GM21619 (cell line): Measurements from ENCODE around the gene ABCB6.
"Not testable (repeated sequence)": the region's sequence is repeated elsewhere in the genome, so short reads cannot be mapped to it uniquely, and the experiment has no call there.

ENCODE experiments used
- ATAC-seq: cut with Tn5 transposase; IDR thresholded peaks from one replicate; pipeline ENCODE4 v1.9.1; 2021; ENCODE audit not compliant: unreplicated experiment

The ABCB6 gene

DNA sequence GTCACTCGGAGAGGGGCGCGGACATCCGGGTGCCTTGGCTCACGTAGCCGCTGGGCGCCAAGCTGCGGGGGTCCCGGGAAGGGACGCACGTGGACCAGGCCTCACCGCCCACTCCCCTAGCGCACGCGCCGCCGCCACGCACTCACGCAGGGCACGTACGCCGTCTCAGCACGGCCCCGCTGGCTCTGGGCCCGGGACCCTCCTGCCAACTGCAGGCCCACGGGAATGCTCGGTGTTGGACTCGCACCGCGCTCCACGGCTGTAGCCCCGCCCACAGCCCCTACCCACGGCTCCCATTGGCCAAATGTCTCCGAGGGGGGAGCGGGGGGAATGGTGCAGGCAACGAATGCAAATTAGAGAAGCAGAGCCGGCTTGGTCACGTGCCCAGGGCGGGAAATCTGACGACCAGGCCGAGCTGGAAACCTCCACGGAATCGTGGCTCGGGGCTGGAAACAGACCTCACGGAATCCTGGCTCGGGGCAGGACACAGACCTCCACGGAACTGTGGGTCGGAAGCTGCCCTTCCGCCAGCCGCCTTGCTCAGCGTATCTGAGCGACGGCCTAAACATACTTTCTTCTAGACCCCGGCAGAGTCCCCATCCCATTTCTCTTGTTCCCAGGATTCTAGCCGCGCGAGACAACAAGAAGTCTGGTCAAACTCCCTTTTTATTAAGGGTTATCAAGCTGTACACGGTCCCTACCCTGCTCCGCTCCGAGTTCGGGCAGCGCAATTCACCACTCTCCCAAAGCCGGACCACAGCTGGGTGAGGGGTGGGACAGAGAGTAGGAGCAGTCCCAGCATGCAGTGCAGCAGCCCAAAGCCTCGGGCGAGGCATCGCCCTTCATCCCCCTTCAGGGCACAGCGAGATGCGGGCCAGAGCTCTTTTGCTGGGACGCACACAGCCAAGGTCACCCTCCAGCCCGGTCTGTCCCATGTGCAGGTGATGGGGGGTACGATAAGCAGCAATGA is at the start of gene ABCB6:
ABCB6 (minus strand) TSS at position 227 of the 970 bp plus-strand sequence. CDS start 285 bp downstream, outside the sequence.
- ATAC-seq = peak; percentile 81

GRCh38 chr2:219268294-219268693 is 49.5 kb upstream of the ABCB6 start:
- ATAC-seq = no peak

GRCh38 chr2:219266886-219267285 is 48.1 kb upstream of the ABCB6 start:
- no peak for ATAC-seq

GRCh38 chr2:219266232-219266631 is 47.5 kb upstream of the ABCB6 start:
- no peak for ATAC-seq

GRCh38 chr2:219261024-219261855 is 42.5 kb upstream of the ABCB6 start:
- ATAC-seq = no peak

GRCh38 chr2:219258942-219259341 is 40.2 kb upstream of the ABCB6 start:
- ATAC-seq = not testable (repeated sequence)

DNA sequence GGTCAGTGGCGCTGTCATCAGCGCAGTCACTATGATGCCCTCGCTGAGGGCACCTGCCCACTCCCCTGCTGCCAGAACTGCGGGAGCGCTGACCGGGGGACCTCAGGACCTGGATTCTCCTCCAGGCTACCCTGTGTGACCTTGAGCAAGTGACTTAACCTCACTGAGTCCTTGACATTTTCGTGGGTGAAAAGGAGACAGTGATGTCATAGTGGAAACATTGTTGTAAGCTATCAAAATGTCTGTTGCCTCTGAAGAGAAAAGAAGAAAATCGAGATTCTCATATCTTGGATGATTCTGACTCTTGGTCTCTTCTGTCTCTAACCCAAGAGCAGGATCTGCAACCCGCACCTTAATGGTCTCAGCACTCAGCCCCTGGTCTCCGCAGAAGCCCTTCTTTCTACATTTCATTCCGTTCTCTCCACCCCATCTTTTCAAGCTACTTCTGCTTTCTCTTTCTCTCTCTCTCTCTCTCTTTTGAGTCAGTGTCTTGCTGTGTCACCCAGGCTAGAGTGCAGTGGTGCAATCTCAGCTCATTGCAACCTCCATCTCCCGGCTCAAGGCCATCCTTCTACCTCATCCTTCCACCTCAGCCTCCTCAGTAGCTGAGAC is 35.9 kb upstream of the ABCB6 start:
- peak; percentile 23 for ATAC-seq

DNA sequence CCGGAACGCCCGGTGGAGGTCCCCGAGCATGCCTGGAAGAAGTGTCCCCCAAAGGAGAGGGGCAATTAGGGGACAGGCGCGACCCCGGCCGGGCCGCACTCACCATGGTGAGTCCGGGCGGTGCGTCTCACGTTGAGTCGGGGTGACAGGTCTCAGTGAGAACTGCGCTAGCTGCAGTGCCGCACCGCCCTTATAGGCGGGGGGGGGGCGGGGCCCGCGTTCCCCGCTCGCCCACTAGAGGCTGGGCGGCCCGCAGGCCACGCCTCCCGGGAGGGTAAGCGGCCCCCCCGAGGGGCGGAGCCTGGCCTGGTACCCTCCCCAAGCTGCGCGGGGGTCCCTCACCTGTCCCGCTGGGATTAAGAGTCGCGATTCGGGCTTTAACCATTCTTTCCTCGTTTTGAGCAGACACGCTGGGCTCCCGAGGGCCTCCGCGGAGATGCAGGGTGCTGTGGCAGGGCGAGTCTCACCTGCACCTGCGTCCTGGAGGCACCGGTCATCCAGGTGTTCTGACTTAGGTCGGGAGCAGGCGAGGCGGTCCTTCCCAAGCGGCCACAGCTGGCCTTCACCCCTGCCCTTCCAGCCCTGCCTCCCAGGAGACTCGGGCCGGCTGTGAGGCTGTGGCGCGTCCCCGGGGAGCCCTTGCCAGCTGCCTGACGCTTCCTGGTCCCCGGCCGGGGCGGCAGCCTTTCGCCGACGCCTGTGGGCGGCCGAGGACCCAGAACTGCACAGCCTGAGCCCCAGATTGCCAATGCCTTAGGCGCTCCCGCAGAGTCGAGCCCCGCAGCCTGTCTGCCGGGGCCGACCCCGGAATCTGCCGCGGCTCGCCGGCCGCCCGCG is 35.2 kb upstream of the ABCB6 start, which contains the start of gene TUBA4A:
TUBA4A (minus strand) TSS at position 166 of the 837 bp plus-strand sequence; CDS start at position 106, 60 bp downstream.
- peak; percentile 39 for ATAC-seq

DNA sequence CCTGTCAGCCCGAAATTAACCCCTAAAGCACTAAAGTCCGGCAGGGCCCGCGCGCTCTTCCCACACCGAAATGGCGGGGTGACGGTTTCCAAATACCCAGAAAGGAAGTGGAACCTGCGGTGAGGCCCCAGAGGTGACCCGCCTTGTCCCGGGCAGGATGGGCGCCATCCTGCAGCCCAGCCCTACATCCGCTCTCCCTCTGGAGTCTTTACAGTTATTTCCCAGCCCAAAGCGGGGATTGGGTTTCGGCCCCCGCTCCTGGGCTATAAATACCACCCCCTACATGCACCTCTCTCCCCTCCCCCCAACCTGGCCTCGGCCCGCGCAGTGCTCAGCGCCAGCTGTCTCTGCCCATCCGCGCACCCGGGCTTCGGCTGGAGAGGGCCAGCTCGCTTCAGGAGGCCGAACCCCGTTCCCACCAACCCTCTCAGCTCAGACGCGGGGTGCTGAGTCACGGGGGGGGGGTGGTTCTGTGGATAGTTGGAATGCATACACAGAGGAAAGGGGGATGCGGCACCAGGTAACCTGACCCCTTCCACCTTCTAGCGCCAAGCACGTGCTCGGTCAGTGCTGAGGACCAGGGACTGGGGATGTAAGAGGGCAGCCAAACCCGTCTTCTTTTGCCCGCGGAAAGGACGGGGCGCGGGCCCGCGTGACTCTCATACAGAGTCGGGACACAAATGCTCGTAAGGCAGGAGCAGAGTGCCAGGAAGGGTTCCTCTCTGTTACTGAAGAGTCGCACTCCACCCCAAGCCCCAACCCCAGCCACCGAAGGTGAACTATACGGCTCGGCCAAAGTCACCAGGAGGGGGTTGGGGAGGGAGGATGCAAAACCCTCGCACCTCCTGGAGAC is 34.4 kb upstream of the ABCB6 start, which contains the start of gene TUBA4B:
TUBA4B (plus strand) TSS at position 344 of the 853 bp plus-strand sequence; CDS start at position 509, 165 bp downstream.
- no peak for ATAC-seq

GRCh38 chr2:219252570-219252899 is 33.8 kb upstream of the ABCB6 start:
- ATAC-seq = no peak

- ATAC-seq = no peak
These were observed 33.3 kb upstream of the ABCB6 start for GRCh38 chr2:219252084-219252483.

DNA sequence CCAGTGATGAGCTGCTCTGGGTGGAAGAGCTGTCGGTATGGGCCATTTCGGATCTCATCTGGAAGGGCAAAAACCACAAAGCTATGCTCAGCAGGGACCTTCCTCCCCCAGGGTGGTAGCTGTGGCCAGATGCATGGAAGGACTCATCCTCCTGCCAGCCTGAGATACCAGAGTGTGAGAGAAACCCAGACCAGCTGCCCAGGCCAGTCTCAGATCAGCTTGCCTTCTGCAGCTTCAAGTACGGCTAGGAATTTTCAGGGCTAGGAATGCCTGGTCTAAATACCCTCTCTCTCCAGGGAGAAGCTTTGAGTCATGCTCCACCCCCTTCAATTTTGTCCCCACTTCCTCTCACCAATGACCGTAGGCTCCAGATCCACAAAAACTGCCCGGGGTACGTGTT is 32.9 kb upstream of the ABCB6 start:
- ATAC-seq = no peak

DNA sequence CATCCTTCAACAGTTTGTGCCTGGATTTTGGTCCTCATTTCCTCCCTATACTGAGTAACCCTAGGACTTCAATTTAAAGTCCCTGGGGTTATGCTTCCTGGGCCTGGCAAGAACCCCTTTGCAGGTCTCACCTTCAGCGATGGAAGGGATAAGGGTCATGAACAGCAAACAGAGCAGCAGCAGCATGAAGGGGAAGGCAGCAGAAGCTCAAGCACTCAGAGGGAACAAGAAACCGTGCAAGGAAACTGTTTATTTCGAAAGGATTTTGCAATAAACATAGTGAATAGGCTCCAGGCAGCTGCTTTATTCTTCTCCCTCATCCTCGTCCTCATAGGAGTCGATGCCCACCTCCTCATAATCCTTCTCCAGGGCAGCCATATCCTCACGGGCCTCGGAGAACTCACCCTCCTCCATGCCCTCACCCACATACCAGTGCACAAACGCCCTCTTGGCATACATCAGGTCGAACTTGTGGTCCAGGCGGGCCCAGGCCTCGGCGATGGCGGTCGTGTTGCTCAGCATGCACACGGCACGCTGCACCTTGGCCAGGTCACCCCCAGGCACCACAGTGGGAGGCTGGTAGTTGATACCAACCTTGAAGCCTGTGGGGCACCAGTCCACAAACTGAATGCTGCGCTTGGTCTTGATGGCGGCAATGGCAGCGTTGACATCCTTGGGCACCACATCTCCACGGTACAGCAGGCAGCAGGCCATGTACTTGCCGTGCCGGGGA is 31.5 kb upstream of the ABCB6 start:
- ATAC-seq = no peak

DNA sequence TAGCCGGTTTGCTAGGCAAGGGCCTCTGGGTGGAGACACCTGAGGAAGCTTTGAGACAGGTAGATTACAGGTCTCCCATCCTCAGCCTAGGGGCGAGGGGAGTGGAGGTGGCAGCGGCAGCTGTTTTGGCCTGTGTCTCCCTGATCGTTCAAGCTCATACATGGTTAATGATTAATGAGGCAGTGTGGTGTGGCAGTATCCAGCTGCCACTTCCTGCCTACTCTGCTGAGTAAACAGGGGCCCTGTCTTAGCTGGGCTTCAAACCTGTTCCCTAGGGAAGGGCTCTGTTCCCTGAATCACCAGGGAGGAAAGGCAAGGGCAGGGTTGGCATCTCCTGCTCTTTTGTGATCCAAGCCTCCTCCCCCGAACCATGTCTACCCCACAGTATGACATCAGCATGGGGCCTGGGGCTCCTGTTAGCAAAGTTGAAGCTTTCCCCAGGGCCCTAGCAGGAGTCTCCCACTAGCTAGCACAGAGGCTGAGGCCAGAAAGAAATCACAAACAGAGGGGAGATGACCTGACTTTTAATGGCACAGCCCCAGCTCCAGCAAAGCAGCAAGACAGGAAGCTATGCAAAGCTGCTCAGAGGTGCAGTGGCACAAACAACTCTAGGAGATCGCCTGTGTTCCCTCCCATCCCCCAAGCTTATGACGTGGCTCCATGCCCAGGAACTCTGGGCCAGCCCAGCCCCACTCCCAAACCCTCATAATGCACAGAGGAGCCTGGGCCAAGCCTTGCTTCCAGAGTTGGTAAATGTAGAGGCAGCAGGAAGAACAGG is 30.6 kb upstream of the ABCB6 start:
- ATAC-seq = peak; percentile 42

- ATAC-seq = no peak
These were observed 30.1 kb upstream of the ABCB6 start for GRCh38 chr2:219248845-219249202.

DNA sequence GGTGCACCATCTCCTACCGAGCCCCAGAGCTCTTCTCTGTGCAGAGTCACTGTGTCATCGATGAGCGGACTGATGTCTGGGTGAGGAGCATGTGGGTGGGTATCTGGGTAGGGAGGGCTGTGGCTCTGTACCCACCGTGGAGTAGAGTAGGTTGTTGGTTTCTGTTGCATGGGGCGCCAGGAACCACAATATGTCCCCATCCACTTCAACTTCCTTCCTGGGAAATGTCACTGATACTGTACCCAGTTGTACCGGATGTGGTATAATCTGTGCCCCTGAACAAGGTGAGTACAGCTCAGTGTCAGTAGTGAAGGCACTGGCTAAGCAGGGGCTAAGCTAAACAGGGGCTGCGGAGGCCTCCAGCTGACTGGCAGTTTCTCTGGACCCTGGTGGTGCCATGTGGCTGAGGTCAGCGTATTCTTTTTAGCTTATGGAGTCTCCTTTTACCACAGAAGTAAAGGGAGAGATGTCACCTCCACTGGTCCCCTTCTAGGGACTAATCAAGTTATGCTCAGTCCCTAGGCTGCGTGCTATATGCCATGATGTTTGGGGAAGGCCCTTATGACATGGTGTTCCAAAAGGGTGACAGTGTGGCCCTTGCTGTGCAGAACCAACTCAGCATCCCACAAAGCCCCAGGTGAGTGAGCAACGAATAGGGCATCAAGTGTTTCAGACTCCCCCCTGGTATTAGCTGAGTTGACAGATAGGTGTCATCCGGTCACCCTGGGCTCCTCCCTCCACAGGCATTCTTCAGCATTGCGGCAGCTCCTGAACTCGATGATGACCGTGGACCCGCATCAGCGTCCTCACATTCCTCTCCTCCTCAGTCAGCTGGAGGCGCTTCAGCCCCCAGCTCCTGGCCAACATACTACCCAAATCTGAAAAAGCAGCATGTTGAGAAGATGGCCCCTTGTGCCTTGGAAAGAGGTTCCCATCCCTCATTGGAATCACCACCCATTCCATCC is 29.2 kb upstream of the ABCB6 start:
- ATAC-seq = no peak

DNA sequence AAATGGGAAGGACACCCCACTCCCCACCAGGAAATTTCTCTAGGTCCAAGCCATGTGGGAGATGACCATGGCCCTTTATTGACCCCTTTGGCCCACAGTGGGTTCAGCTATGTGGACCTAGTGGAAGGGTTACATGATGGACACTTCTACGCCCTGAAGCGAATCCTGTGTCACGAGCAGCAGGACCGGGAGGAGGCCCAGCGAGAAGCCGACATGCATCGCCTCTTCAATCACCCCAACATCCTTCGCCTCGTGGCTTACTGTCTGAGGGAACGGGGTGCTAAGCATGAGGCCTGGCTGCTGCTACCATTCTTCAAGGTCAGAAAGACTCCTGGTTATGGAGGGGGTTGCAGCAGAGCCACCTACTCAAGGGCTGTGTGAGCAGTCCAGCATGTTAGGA is 27.8 kb upstream of the ABCB6 start:
- no peak for ATAC-seq
